Fibroblast of skin of scalp (primary cell): Measurements from ENCODE around the gene STX19.
A peak's percentile ranks its signal among the peaks of the same experiment; 100 is the strongest.
"Not testable (repeated sequence)": the region's sequence is repeated elsewhere in the genome, so short reads cannot be mapped to it uniquely, and the experiment has no call there.

Experiments used
- DNase-seq: peaks from one replicate; pipeline ENCODE4 v3.0.0-alpha.2; 2013

The STX19 gene

GRCh38 chr3:93973131-93974126 is 55.0 kb downstream of the STX19 start, which contains the start of gene PROS1:
PROS1 (minus strand) TSS chr3:93973896; CDS start chr3:93973749, 147 bp downstream.
- peak; percentile 72 for DNase-seq

GRCh38 chr3:93969997-93970396 is 58.4 kb downstream of the STX19 start:
- no peak for DNase-seq

GRCh38 chr3:93969443-93969842 is 59.0 kb downstream of the STX19 start:
- peak; percentile 48 for DNase-seq

GRCh38 chr3:93965106-93965505 is 63.3 kb downstream of the STX19 start:
- DNase-seq, result not testable (repeated sequence)
